ENCODE measurements around the gene MACROD2.

The MACROD2 gene

GRCh38 chr20:15627089-15627488 lies 1631.8 kb downstream of the MACROD2 start:
- DNase-seq (ENCODE audit: low read depth in 3 of 3, low spot score in 1 of 3) = no peak

- no peak for DNase-seq (ENCODE audit: low read depth in 3 of 3, low spot score in 1 of 3)
Measured at GRCh38 chr20:15627501-15627903, 1632.2 kb downstream of the MACROD2 start.

GRCh38 chr20:15628851-15629353 lies 1633.6 kb downstream of the MACROD2 start:
- DNase-seq (ENCODE audit: low read depth in 3 of 3, low spot score in 1 of 3) = no peak

GRCh38 chr20:15630360-15630759 lies 1635.0 kb downstream of the MACROD2 start:
- no peak for DNase-seq (ENCODE audit: low read depth in 3 of 3, low spot score in 1 of 3)

- DNase-seq (ENCODE audit: low read depth in 3 of 3, low spot score in 1 of 3) = no peak
Measured at GRCh38 chr20:15632680-15633079, 1637.4 kb downstream of the MACROD2 start.

- DNase-seq (ENCODE audit: low read depth in 3 of 3, low spot score in 1 of 3) = no peak
Measured at GRCh38 chr20:15634102-15634501, 1638.8 kb downstream of the MACROD2 start.

GRCh38 chr20:15637546-15637945 lies 1642.2 kb downstream of the MACROD2 start:
- DNase-seq (ENCODE audit: low read depth in 3 of 3, low spot score in 1 of 3) = no peak

GRCh38 chr20:15637950-15638754 lies 1642.8 kb downstream of the MACROD2 start:
- no peak for DNase-seq (ENCODE audit: low read depth in 3 of 3, low spot score in 1 of 3)

GRCh38 chr20:15638816-15639215 lies 1643.5 kb downstream of the MACROD2 start:
- DNase-seq (ENCODE audit: low read depth in 3 of 3, low spot score in 1 of 3) = no peak

GRCh38 chr20:15639839-15640238 lies 1644.5 kb downstream of the MACROD2 start:
- DNase-seq (ENCODE audit: low read depth in 3 of 3, low spot score in 1 of 3) = no peak

GRCh38 chr20:15642109-15642508 lies 1646.8 kb downstream of the MACROD2 start:
- no peak for DNase-seq (ENCODE audit: low read depth in 3 of 3, low spot score in 1 of 3)

GRCh38 chr20:15642676-15643075 lies 1647.4 kb downstream of the MACROD2 start:
- no peak for DNase-seq (ENCODE audit: low read depth in 3 of 3, low spot score in 1 of 3)

GRCh38 chr20:15643713-15644112 lies 1648.4 kb downstream of the MACROD2 start:
- no peak for DNase-seq (ENCODE audit: low read depth in 3 of 3, low spot score in 1 of 3)

GRCh38 chr20:15645816-15646215 lies 1650.5 kb downstream of the MACROD2 start:
- DNase-seq (ENCODE audit: low read depth in 3 of 3, low spot score in 1 of 3) = no peak

- no peak for DNase-seq (ENCODE audit: low read depth in 3 of 3, low spot score in 1 of 3)
Measured at GRCh38 chr20:15653396-15654207, 1658.3 kb downstream of the MACROD2 start.

- no peak for DNase-seq (ENCODE audit: low read depth in 3 of 3, low spot score in 1 of 3)
Measured at GRCh38 chr20:15654208-15654649, 1658.9 kb downstream of the MACROD2 start.

GRCh38 chr20:15655295-15655874 lies 1660.1 kb downstream of the MACROD2 start:
- DNase-seq (ENCODE audit: low read depth in 3 of 3, low spot score in 1 of 3) = no peak

GRCh38 chr20:15656124-15656523 lies 1660.8 kb downstream of the MACROD2 start:
- DNase-seq (ENCODE audit: low read depth in 3 of 3, low spot score in 1 of 3) = no peak

GRCh38 chr20:15658295-15658694 lies 1663.0 kb downstream of the MACROD2 start:
- DNase-seq (ENCODE audit: low read depth in 3 of 3, low spot score in 1 of 3) = no peak

GRCh38 chr20:15673206-15673605 lies 1677.9 kb downstream of the MACROD2 start:
- no peak for DNase-seq (ENCODE audit: low read depth in 3 of 3, low spot score in 1 of 3)

- no peak for DNase-seq (ENCODE audit: low read depth in 3 of 3, low spot score in 1 of 3)
Measured at GRCh38 chr20:15674253-15675060, 1679.1 kb downstream of the MACROD2 start.
